ENCODE data around the gene MUC12.
A peak's percentile ranks its signal among the peaks of the same experiment; 100 is the strongest.
"Not testable (repeated sequence)": the region's sequence is repeated elsewhere in the genome, so short reads cannot be mapped to it uniquely, and the experiment has no call there.

Gene MUC12

GRCh38 chr7:100994671-100995070 is 25.3 kb downstream of the MUC12 start:
- H3K4me3 ChIP-seq (ENCODE audit: low read depth, low read length), result not testable (repeated sequence)

GRCh38 chr7:100998530-100998929 is 29.2 kb downstream of the MUC12 start:
- H3K36me3 ChIP-seq (ENCODE audit: control insufficient read depth, insufficient read depth, low read length); H3K27ac ChIP-seq (ENCODE audit: low read depth, low read length); H3K4me3 ChIP-seq (ENCODE audit: low read depth, low read length); H3K9me3 ChIP-seq (ENCODE audit: control insufficient read depth, insufficient read depth, low read length); H3K9ac ChIP-seq (ENCODE audit: low read depth, low read length); H3K4me1 ChIP-seq (ENCODE audit: control insufficient read depth, insufficient read depth, low read length); H3K27me3 ChIP-seq (ENCODE audit: control insufficient read depth, insufficient read depth, low read length): not testable (repeated sequence)

More at GRCh38 chr7:100994671-100995070, 25.3 kb downstream of the MUC12 start:
- not testable (repeated sequence) for H3K4me1 ChIP-seq (ENCODE audit: control insufficient read depth, insufficient read depth, low read length); H3K27me3 ChIP-seq (ENCODE audit: control insufficient read depth, insufficient read depth, low read length); H3K9ac ChIP-seq (ENCODE audit: low read depth, low read length); H3K27ac ChIP-seq (ENCODE audit: low read depth, low read length); H3K36me3 ChIP-seq (ENCODE audit: control insufficient read depth, insufficient read depth, low read length); H3K9me3 ChIP-seq (ENCODE audit: control insufficient read depth, insufficient read depth, low read length)

- H3K9ac ChIP-seq (ENCODE audit: low read depth, low read length); H3K27ac ChIP-seq (ENCODE audit: low read depth, low read length); H3K27me3 ChIP-seq (ENCODE audit: control insufficient read depth, insufficient read depth, low read length); H3K36me3 ChIP-seq (ENCODE audit: control insufficient read depth, insufficient read depth, low read length); H3K9me3 ChIP-seq (ENCODE audit: control insufficient read depth, insufficient read depth, low read length); H3K4me3 ChIP-seq (ENCODE audit: low read depth, low read length); H3K4me1 ChIP-seq (ENCODE audit: control insufficient read depth, insufficient read depth, low read length): not testable (repeated sequence)
Observed at GRCh38 chr7:100999334-100999733, 30.0 kb downstream of the MUC12 start.

DNA sequence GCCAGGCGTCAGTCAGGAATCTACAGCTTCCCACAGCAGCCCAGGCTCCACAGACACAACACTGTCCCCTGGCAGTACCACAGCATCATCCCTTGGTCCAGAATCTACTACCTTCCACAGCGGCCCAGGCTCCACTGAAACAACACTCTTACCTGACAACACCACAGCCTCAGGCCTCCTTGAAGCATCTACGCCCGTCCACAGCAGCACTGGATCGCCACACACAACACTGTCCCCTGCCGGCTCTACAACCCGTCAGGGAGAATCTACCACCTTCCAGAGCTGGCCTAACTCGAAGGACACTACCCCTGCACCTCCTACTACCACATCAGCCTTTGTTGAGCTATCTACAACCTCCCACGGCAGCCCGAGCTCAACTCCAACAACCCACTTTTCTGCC is 30.7 kb downstream of the MUC12 start:
- not testable (repeated sequence) for H3K36me3 ChIP-seq (ENCODE audit: control insufficient read depth, insufficient read depth, low read length); H3K4me3 ChIP-seq (ENCODE audit: low read depth, low read length); H3K4me1 ChIP-seq (ENCODE audit: control insufficient read depth, insufficient read depth, low read length); H3K27me3 ChIP-seq (ENCODE audit: control insufficient read depth, insufficient read depth, low read length); H3K27ac ChIP-seq (ENCODE audit: low read depth, low read length); H3K9me3 ChIP-seq (ENCODE audit: control insufficient read depth, insufficient read depth, low read length); H3K9ac ChIP-seq (ENCODE audit: low read depth, low read length)

DNA sequence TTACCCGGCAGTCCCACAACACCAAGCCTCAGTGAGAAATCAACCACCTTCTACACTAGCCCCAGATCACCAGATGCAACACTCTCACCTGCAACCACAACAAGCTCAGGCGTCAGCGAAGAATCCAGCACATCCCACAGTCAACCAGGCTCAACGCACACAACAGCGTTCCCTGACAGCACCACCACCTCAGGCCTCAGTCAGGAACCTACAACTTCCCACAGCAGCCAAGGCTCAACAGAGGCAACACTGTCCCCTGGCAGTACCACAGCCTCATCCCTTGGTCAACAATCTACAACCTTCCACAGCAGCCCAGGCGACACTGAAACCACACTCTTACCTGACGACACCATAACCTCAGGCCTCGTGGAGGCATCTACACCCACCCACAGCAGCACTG is 33.0 kb downstream of the MUC12 start:
- H3K27ac ChIP-seq (ENCODE audit: low read depth, low read length); H3K4me1 ChIP-seq (ENCODE audit: control insufficient read depth, insufficient read depth, low read length); H3K9me3 ChIP-seq (ENCODE audit: control insufficient read depth, insufficient read depth, low read length); H3K27me3 ChIP-seq (ENCODE audit: control insufficient read depth, insufficient read depth, low read length); H3K9ac ChIP-seq (ENCODE audit: low read depth, low read length); H3K36me3 ChIP-seq (ENCODE audit: control insufficient read depth, insufficient read depth, low read length); H3K4me3 ChIP-seq (ENCODE audit: low read depth, low read length): not testable (repeated sequence)

GRCh38 chr7:101007361-101007760 is 38.0 kb downstream of the MUC12 start:
- H3K9me3 ChIP-seq (ENCODE audit: control insufficient read depth, insufficient read depth, low read length); H3K36me3 ChIP-seq (ENCODE audit: control insufficient read depth, insufficient read depth, low read length); H3K4me3 ChIP-seq (ENCODE audit: low read depth, low read length); H3K27me3 ChIP-seq (ENCODE audit: control insufficient read depth, insufficient read depth, low read length); H3K4me1 ChIP-seq (ENCODE audit: control insufficient read depth, insufficient read depth, low read length); H3K9ac ChIP-seq (ENCODE audit: low read depth, low read length); H3K27ac ChIP-seq (ENCODE audit: low read depth, low read length): not testable (repeated sequence)

- H3K27me3 ChIP-seq (ENCODE audit: control insufficient read depth, insufficient read depth, low read length), result no peaks in the 10 kb centered on the region
- H3K4me1 ChIP-seq (ENCODE audit: control insufficient read depth, insufficient read depth, low read length), result no peaks in the 10 kb centered on the region
- H3K9me3 ChIP-seq (ENCODE audit: control insufficient read depth, insufficient read depth, low read length), result no peaks in the 10 kb centered on the region
- H3K27ac ChIP-seq (ENCODE audit: low read depth, low read length), result no peak overlapping the region
- H3K4me3 ChIP-seq (ENCODE audit: low read depth, low read length), result no peak overlapping the region
- peaks cover 8% of the 10 kb centered on the region; the same call in 1 of the 2 replicates for H3K36me3 ChIP-seq (ENCODE audit: control insufficient read depth, insufficient read depth, low read length)
- no peak overlapping the region for H3K9ac ChIP-seq (ENCODE audit: low read depth, low read length)
Observed at GRCh38 chr7:101009629-101010028, 40.3 kb downstream of the MUC12 start.

DNA sequence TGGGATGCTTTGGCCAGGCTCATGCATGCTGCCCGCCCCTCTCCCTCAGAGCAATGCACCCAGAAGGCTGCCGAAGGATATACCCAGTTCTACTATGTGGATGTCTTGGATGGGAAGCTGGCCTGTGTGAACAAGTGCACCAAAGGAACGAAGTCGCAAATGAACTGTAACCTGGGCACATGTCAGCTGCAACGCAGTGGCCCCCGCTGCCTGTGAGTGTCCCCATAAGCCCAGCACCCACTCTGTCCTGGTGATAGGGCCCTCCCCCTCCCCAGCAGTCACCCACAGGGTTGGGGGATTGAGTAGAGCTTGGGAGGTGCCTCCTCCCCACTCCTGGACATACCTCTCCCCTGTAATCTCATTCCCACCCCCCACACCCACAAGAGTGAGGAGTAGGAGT is 43.6 kb downstream of the MUC12 start:
- H3K9ac ChIP-seq (ENCODE audit: low read depth, low read length), result no peak overlapping the region
- H3K36me3 ChIP-seq (ENCODE audit: control insufficient read depth, insufficient read depth, low read length), result peaks cover 11% of the 10 kb centered on the region; the same call in 1 of the 2 replicates
- H3K4me1 ChIP-seq (ENCODE audit: control insufficient read depth, insufficient read depth, low read length), result peaks cover 10% of the 10 kb centered on the region; the same call in 1 of the 2 replicates
- H3K4me3 ChIP-seq (ENCODE audit: low read depth, low read length), result no peak overlapping the region
- H3K27me3 ChIP-seq (ENCODE audit: control insufficient read depth, insufficient read depth, low read length), result no peaks in the 10 kb centered on the region
- H3K9me3 ChIP-seq (ENCODE audit: control insufficient read depth, insufficient read depth, low read length), result no peaks in the 10 kb centered on the region
- no peak overlapping the region for H3K27ac ChIP-seq (ENCODE audit: low read depth, low read length)

DNA sequence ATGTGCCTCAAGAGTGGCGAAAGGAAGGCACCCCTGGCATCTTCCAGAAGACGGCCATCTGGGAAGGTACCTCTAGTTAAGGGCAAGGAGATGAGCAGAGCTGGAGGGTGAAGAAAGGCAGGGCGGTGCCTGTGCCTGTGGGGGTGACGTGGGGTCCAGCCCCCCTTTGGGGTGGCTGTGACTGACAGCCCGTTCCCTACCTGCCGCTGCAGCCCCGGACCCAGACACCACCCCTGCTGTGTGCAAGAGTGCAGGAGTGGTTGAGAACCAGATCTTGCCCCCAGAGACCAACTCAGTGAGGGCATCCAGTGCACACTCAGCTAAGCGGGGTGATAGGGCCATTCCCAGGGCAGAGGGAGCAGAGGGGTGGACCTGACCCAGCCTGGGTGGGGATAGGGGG is 46.3 kb downstream of the MUC12 start:
- Histone ChIP-seq H3K27me3 (ENCODE audit: control insufficient read depth, insufficient read depth, low read length) (no peaks in the 10 kb centered on the region), H3K4me1 (ENCODE audit: control insufficient read depth, insufficient read depth, low read length) (peaks cover 16% of the 10 kb centered on the region), H3K9ac (ENCODE audit: low read depth, low read length) (no peak overlapping the region), H3K27ac (ENCODE audit: low read depth, low read length) (no peak overlapping the region), H3K36me3 (ENCODE audit: control insufficient read depth, insufficient read depth, low read length) (peaks cover 11% of the 10 kb centered on the region; the same call in 1 of the 2 replicates), H3K9me3 (ENCODE audit: control insufficient read depth, insufficient read depth, low read length) (no peaks in the 10 kb centered on the region), H3K4me3 (ENCODE audit: low read depth, low read length) (peak overlapping the region; percentile 66; the same call in 1 of the 2 replicates)

DNA sequence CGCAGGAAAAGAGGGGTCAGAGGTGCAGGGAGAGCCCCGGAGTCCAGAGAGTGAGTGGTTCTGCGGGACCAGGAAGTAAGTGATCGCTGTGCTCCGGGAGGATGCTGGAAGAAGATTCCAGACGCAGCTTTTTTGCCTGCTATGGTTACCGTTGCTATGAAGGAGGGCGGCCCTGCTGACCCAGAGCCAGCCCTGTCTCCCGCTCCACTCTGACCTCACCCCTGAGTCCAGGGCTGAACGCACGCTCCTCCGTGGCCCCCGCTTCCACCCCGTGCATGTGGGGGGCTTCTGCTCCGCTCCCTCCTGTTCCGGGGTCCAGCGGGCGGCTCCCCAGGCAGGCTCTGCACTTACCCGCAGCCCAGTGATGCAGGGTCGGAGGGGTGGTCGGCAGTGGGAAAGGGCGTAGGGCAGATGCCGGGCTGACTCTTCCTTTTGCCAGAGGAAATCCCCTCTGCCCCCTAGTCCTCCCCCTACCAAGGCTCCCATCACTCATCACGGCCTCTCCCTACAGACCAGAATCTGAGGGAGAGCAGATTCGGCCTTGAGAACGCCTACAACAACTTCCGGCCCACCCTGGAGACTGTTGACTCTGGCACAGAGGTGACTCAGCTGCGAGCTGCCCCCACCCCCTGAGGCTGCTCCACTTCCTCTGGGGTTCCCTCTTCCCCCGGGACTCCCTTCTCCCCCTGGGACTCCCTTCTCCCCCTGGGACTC is 47.9 kb downstream of the MUC12 start:
- Histone ChIP-seq H3K27ac (ENCODE audit: low read depth, low read length) (peak overlapping the region; percentile 74), H3K9ac (ENCODE audit: low read depth, low read length) (peak overlapping the region; percentile 76), H3K4me3 (ENCODE audit: low read depth, low read length) (peak overlapping the region; percentile 66), H3K36me3 (ENCODE audit: control insufficient read depth, insufficient read depth, low read length) (peaks cover 4% of the 10 kb centered on the region; the same call in 1 of the 2 replicates), H3K9me3 (ENCODE audit: control insufficient read depth, insufficient read depth, low read length) (no peaks in the 10 kb centered on the region), H3K27me3 (ENCODE audit: control insufficient read depth, insufficient read depth, low read length) (no peaks in the 10 kb centered on the region), H3K4me1 (ENCODE audit: control insufficient read depth, insufficient read depth, low read length) (peaks cover 16% of the 10 kb centered on the region)

DNA sequence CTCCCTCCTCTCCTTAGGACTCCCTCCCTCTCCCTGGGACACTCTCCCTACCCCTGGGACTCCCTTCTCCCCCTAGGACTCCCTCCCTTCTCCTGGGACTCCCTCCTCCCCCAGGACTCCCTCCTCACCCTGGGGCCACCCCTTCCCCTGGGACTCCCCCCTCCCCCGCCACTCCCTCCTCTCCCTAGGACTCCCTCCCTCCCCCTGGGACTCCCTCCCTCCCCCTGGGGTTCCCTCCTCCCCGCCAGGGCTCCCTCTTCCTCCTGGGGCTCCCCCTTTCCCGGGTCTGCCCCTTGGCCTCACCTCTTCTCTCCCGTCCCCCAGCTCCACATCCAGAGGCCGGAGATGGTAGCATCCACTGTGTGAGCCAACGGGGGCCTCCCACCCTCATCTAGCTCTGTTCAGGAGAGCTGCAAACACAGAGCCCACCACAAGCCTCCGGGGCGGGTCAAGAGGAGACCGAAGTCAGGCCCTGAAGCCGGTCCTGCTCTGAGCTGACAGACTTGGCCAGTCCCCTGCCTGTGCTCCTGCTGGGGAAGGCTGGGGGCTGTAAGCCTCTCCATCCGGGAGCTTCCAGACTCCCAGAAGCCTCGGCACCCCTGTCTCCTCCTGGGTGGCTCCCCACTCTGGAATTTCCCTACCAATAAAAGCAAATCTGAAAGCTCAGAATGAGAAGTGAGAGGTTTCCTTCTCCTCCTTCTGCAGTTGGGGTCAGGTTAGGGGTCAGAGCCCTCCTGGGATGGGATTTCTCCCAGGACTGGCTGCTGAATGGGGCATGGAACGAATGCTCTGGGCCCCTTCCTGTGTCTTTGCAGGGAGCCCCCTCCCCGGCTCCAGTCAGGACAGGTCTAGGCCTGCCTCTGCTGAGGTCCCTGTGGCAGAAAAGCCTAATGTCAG is 49.2 kb downstream of the MUC12 start:
- Histone ChIP-seq H3K9ac (ENCODE audit: low read depth, low read length) (0 out of 2 replicates have a peak overlapping the region, but pooled peaks have one; percentile 14), H3K4me3 (ENCODE audit: low read depth, low read length) (no peak overlapping the region), H3K4me1 (ENCODE audit: control insufficient read depth, insufficient read depth, low read length) (peaks cover 16% of the 10 kb centered on the region), H3K9me3 (ENCODE audit: control insufficient read depth, insufficient read depth, low read length) (no peaks in the 10 kb centered on the region), H3K27me3 (ENCODE audit: control insufficient read depth, insufficient read depth, low read length) (no peaks in the 10 kb centered on the region), H3K36me3 (ENCODE audit: control insufficient read depth, insufficient read depth, low read length) (peaks cover 3% of the 10 kb centered on the region; the same call in 1 of the 2 replicates), H3K27ac (ENCODE audit: low read depth, low read length) (peak overlapping the region; percentile 76)
